Suprapubic skin (tissue), 4 donors: Measurements from ENCODE around the gene TSPEAR.

ENCODE experiments used
- EP300 ChIP-seq: sonication (generic); formaldehyde crosslinking; IDR thresholded peaks from one replicate; pipeline ENCODE4 v1.6.1; 2017; ENCODE audit warnings: antibody characterized with exemption
- POLR2A ChIP-seq, 2 donors: fragments of 450-650 bp; IDR thresholded peaks; one replicate each; pipeline ENCODE4 v1.6.1; 2017; ENCODE audit warnings: antibody characterized with exemption in 2 of 2, mild to moderate bottlenecking in 2 of 2, moderate library complexity in 2 of 2
- POLR2AphosphoS5 ChIP-seq, 3 donors: sonication (generic); formaldehyde crosslinking; IDR thresholded peaks; one replicate each; pipeline ENCODE4 v1.6.1; 2017; ENCODE audit warnings: antibody characterized with exemption in 3 of 3
- TF ChIP-seq, protein P1 (sequence below), 2 donors: fragments of 200-600 bp in 1 of 2; fragments of 450-650 bp in 1 of 2; sonication (generic) in 1 of 2; IDR thresholded peaks; one replicate each; pipeline ENCODE4 v1.5.1; 2016 to 2019; ENCODE audit warnings: antibody characterized with exemption in 2 of 2, mild to moderate bottlenecking in 1 of 2, moderate library complexity in 1 of 2

GRCh38 chr21:44478801-44479167, 232.6 kb downstream of the TSPEAR start:
- TF ChIP-seq, protein P1, sequence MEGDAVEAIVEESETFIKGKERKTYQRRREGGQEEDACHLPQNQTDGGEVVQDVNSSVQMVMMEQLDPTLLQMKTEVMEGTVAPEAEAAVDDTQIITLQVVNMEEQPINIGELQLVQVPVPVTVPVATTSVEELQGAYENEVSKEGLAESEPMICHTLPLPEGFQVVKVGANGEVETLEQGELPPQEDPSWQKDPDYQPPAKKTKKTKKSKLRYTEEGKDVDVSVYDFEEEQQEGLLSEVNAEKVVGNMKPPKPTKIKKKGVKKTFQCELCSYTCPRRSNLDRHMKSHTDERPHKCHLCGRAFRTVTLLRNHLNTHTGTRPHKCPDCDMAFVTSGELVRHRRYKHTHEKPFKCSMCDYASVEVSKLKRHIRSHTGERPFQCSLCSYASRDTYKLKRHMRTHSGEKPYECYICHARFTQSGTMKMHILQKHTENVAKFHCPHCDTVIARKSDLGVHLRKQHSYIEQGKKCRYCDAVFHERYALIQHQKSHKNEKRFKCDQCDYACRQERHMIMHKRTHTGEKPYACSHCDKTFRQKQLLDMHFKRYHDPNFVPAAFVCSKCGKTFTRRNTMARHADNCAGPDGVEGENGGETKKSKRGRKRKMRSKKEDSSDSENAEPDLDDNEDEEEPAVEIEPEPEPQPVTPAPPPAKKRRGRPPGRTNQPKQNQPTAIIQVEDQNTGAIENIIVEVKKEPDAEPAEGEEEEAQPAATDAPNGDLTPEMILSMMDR (IDR thresholded peaks at IDR 0.05) = no peak
- TF ChIP-seq POLR2A (IDR thresholded peaks at IDR 0.05) (no peak), POLR2AphosphoS5 (IDR thresholded peaks at IDR 0.05) (no peak), EP300 (no peak)
